H1 (cell line): ENCODE measurements around the gene PEX14. TPM values are rescaled to one million over a fixed set of nuclear protein-coding genes. Genes with fewer than 3 reads are reported as not detected.

ENCODE experiments used
- CTCF ChIA-PET: fragments of 300-600 bp; sonication (Branson Sonifier 250); formaldehyde crosslinking; loops from one replicate; lab custom pipeline; 2021; ENCODE audit not compliant: partially characterized antibody; lab: Charles Lee
- POLR2A ChIA-PET: fragments of 300-600 bp; sonication (Branson Sonifier 250); formaldehyde crosslinking; loops from one replicate; lab custom pipeline; 2021; ENCODE audit warnings: inconsistent platforms; ENCODE audit not compliant: partially characterized antibody; lab: Charles Lee
- DNase-seq, 2 experiments: peaks; one replicate each; pipeline versions ENCODE4 v3.0.0 to v3.0.0-alpha.2; 2010 to 2022; ENCODE audit warnings: low spot score in 2 of 2, low read depth in 1 of 2, mixed read lengths in 1 of 2
- FAIRE-seq: peaks from 2 replicates; lab custom pipeline; 2011; peaks lifted over from hg19 to GRCh38; lab: Jason Lieb, UNC
- H2AFZ ChIP-seq: 2 replicates; pipeline ENCODE4 v1.8.1; 2012; ENCODE audit warnings: low read length, inconsistent platforms
- H2AK5ac ChIP-seq: 2 replicates; pipeline ENCODE4 v1.6.1; 2013; ENCODE audit warnings: low read depth, low read length
- H2BK120ac ChIP-seq: replicated peaks from 2 replicates; pipeline ENCODE3; 2013; ENCODE audit warnings: low read depth, low read length, inconsistent platforms
- H2BK12ac ChIP-seq: 2 replicates; pipeline ENCODE4 v1.6.1; 2013; ENCODE audit warnings: low read depth, low read length
- H2BK15ac ChIP-seq: 2 replicates; pipeline ENCODE4 v1.6.1; 2013; ENCODE audit warnings: low read length
- H2BK20ac ChIP-seq: 2 replicates; pipeline ENCODE4 v1.6.1; 2013; ENCODE audit warnings: low read length
- H2BK5ac ChIP-seq: 2 replicates; pipeline ENCODE4 v1.6.1; 2013; ENCODE audit warnings: low read depth, low read length
- H3K14ac ChIP-seq: 2 replicates; pipeline ENCODE4 v1.6.1; 2013; ENCODE audit warnings: inconsistent platforms; ENCODE audit not compliant: insufficient read length
- H3K18ac ChIP-seq: 2 replicates; pipeline ENCODE4 v1.6.1; 2013; ENCODE audit warnings: low read length; ENCODE audit errors: extremely low read depth
- H3K23ac ChIP-seq: 2 replicates; pipeline ENCODE4 v1.6.1; 2013; ENCODE audit warnings: inconsistent platforms; ENCODE audit not compliant: insufficient read length
- H3K23me2 ChIP-seq: 2 replicates; pipeline ENCODE4 v1.6.1; 2013; ENCODE audit warnings: low read depth, low read length
- H3K27ac ChIP-seq: 2 replicates; pipeline ENCODE4 v1.6.1; 2011; ENCODE audit warnings: low read depth, low read length, inconsistent platforms
- H3K27me3 ChIP-seq, 4 experiments: replicated peaks in 1 of 4; 1 replicate in 1 of 4; 2 replicates in 3 of 4; pipeline versions ENCODE4 v1.6.1 to v1.8.1; 2011 to 2013; ENCODE audit warnings: low read length in 3 of 4, mild to moderate bottlenecking in 3 of 4, inconsistent platforms in 2 of 4, mixed read lengths in 2 of 4, moderate library complexity in 1 of 4; ENCODE audit not compliant: control insufficient read depth in 3 of 4, insufficient read depth in 3 of 4; ENCODE audit errors: extremely low read depth in 1 of 4
- H3K36me3 ChIP-seq, 4 experiments: 2 replicates each; pipeline versions ENCODE4 v1.6.1 to v1.8.1; 2011 to 2013; ENCODE audit warnings: mild to moderate bottlenecking in 4 of 4, low read length in 3 of 4, moderate library complexity in 2 of 4, control low read depth in 1 of 4, inconsistent platforms in 1 of 4; ENCODE audit not compliant: insufficient read depth in 4 of 4, control insufficient read depth in 2 of 4
- H3K4ac ChIP-seq: replicated peaks from 2 replicates; pipeline ENCODE3; 2013; ENCODE audit warnings: low read length, low read depth, mixed read lengths, inconsistent platforms; ENCODE audit not compliant: insufficient read length
- H3K4me1 ChIP-seq, 4 experiments: replicated peaks in 1 of 4; 1 replicate in 1 of 4; 2 replicates in 3 of 4; pipeline versions ENCODE4 v1.6.1 to v1.8.1; 2011 to 2013; ENCODE audit warnings: low read length in 3 of 4, inconsistent platforms in 2 of 4, mixed read lengths in 1 of 4; ENCODE audit not compliant: insufficient read depth in 4 of 4, control insufficient read depth in 3 of 4
- H3K4me2 ChIP-seq, 2 experiments: 2 replicates each; pipeline versions ENCODE4 v1.6.1 to v1.8.1; 2011 to 2013; ENCODE audit warnings: low read depth in 2 of 2, low read length in 2 of 2, control low read depth in 1 of 2, inconsistent platforms in 1 of 2, mild to moderate bottlenecking in 1 of 2; ENCODE audit not compliant: insufficient read depth in 1 of 2
- H3K4me3 ChIP-seq, 4 experiments: fragments of 200-600, 300-600 bp in 1 of 4; sonication (generic), shearing (Covaris generic), sonication (Bioruptor Twin) in 1 of 4; 2 replicates each; pipeline versions ENCODE4 v1.5.1 to v1.8.1; 2011 to 2016; ENCODE audit warnings: low read length in 4 of 4, low read depth in 3 of 4, control low read depth in 2 of 4, inconsistent platforms in 2 of 4, mild to moderate bottlenecking in 2 of 4, mixed read lengths in 1 of 4, moderate library complexity in 1 of 4; ENCODE audit not compliant: insufficient read depth in 2 of 4; ENCODE audit errors: extremely low read depth in 1 of 4
- H3K56ac ChIP-seq: replicated peaks from 2 replicates; pipeline ENCODE3; 2013; ENCODE audit warnings: low read depth, mild to moderate bottlenecking, mixed read lengths, low read length, inconsistent platforms; ENCODE audit not compliant: insufficient read length
- H3K79me1 ChIP-seq: 2 replicates; pipeline ENCODE4 v1.6.1; 2013; ENCODE audit warnings: low read depth, low read length, control low read depth
- H3K79me2 ChIP-seq, 2 experiments: 2 replicates each; pipeline versions ENCODE4 v1.6.1 to v1.8.1; 2012 to 2013; ENCODE audit warnings: low read length in 2 of 2, mild to moderate bottlenecking in 2 of 2, inconsistent platforms in 1 of 2; ENCODE audit not compliant: insufficient read depth in 2 of 2, control insufficient read depth in 1 of 2
- H3K9ac ChIP-seq, 4 experiments: replicated peaks in 1 of 4; 1 replicate in 1 of 4; 2 replicates in 3 of 4; pipeline versions ENCODE4 v1.6.1 to v1.8.1; 2011 to 2013; ENCODE audit warnings: low read depth in 3 of 4, low read length in 3 of 4, control low read depth in 2 of 4, mild to moderate bottlenecking in 2 of 4, moderate library complexity in 2 of 4, inconsistent platforms in 1 of 4; ENCODE audit errors: extremely low read depth in 1 of 4
- H3K9me3 ChIP-seq, 2 experiments: 2 replicates each; pipeline versions ENCODE4 v1.6.1 to v1.8.1; 2012 to 2013; ENCODE audit warnings: mild to moderate bottlenecking in 2 of 2, moderate library complexity in 2 of 2, control low read depth in 1 of 2, inconsistent platforms in 1 of 2, low read depth in 1 of 2, low read length in 1 of 2, mixed read lengths in 1 of 2; ENCODE audit not compliant: insufficient read depth in 2 of 2
- H4K20me1 ChIP-seq, 2 experiments: replicated peaks in 1 of 2; 2 replicates each; pipeline versions ENCODE3 to v1.8.1; 2011 to 2013; ENCODE audit warnings: inconsistent platforms in 2 of 2, low read length in 2 of 2, mild to moderate bottlenecking in 1 of 2; ENCODE audit not compliant: insufficient read depth in 2 of 2, control insufficient read depth in 1 of 2
- H4K5ac ChIP-seq: 2 replicates; pipeline ENCODE4 v1.6.1; 2013; ENCODE audit warnings: low read length, low read depth, mixed read lengths, inconsistent platforms; ENCODE audit not compliant: insufficient read length
- H4K8ac ChIP-seq: 2 replicates; pipeline ENCODE4 v1.8.0; 2013; ENCODE audit warnings: mild to moderate bottlenecking, moderate library complexity, low read length, inconsistent platforms; ENCODE audit not compliant: insufficient read depth; ENCODE audit errors: extremely low read depth
- H4K91ac ChIP-seq: replicated peaks from 2 replicates; pipeline ENCODE3; 2013; ENCODE audit warnings: low read length, mixed read lengths, inconsistent platforms; ENCODE audit not compliant: insufficient read length
- ATF2 ChIP-seq: IDR thresholded peaks from 2 replicates; pipeline ENCODE4 v1.6.1; 2012; ENCODE audit warnings: low read length, inconsistent platforms
- BRCA1 ChIP-seq: IDR thresholded peaks from 2 replicates; pipeline ENCODE4 v1.6.1; 2012; ENCODE audit warnings: low read depth, low read length, improper control_type of control experiment
- USF2 ChIP-seq: IDR thresholded peaks from 2 replicates; pipeline ENCODE4 v1.6.1; 2011; ENCODE audit warnings: low read length, improper control_type of control experiment
- WGBS, 2 experiments: shearing (Covaris generic) in 1 of 2; methylation state at CpG; one replicate each; pipeline versions ENCODE4 v1.1.6 to v1.1.7; 2013 to 2015; ENCODE audit warnings: low lambda C conversion rate in 2 of 2, mixed read lengths in 2 of 2, inconsistent platforms in 1 of 2, low coverage in 1 of 2, missing lambda C conversion rate in 1 of 2; ENCODE audit not compliant: insufficient replicate concordance in 2 of 2, insufficient coverage in 1 of 2, insufficient read length in 1 of 2; ENCODE audit errors: extremely low coverage in 1 of 2, missing lambda C conversion rate in 1 of 2; 5-methylcytosine and 5-hydroxymethylcytosine counted together
- polyA plus RNA-seq, 7 experiments: library from polyadenylated mRNA; depleted of rRNA in 3 of 7; stranded (reverse) in 5 of 7; unstranded in 2 of 7; fragments of >200 nt in 5 of 7; fragments of 200-250 nt in 2 of 7; gene quantifications; 1 replicate in 5 of 7; 2 replicates in 1 of 7; 4 replicates in 1 of 7; pipeline versions ENCODE4 v1.2.1 to v1.2.3, GENCODE V29; 2011 to 2013; ENCODE audit warnings: missing spikeins in 2 of 7, mixed read lengths in 2 of 7
- total RNA-seq: library from RNA; stranded (reverse); fragmentation: NEBNext Ultra II Directional; extraction: Animal tissue kit (Norgen Biotek cat#: 25700); gene quantifications from 2 replicates; pipeline ENCODE4 v1.2.1, GENCODE V29; 2021

The PEX14 gene
- total and polyA plus RNA-seq, 2 of the 8 experiments (the other 6 are each of a cell fraction or from before 2014, with no cell fraction given), result 13.0 to 19.8 TPM

DNA sequence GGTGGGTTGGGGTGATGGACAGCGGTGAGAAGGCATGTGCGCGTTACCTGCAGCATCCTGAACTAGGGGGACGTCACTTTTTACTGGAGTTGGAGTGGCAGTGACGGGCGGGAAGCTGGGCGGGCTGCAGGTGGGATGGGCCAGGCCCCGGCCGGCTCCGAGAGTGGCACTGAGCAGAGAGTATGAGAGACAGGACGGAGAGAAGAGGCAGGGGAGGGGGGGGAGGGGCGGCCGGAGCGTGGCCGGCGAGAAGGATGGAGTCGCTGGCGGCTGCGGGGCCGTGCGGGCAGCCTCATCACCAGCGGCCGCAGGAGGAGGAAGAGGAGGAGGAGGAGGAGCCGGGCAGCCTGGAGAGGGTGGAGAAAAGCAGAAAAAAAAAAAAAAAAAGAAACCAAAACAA, 167.2 kb downstream of the PEX14 start:
- no peak overlapping the region for H3K14ac ChIP-seq
- no peak overlapping the region for H3K27ac ChIP-seq
- no peak overlapping the region for H4K8ac ChIP-seq
- H2BK12ac ChIP-seq, result peak overlapping the region; percentile 0; the same call in 1 of the 2 replicates
- H3K9me3 ChIP-seq, result no peaks in the 10 kb centered on the region
- H3K79me1 ChIP-seq, result no peaks in the 10 kb centered on the region
- no peak overlapping the region for H3K4ac ChIP-seq
- H3K56ac ChIP-seq, result no peak overlapping the region
- H3K4me3 ChIP-seq, result no peak overlapping the region
- H2AK5ac ChIP-seq, result no peak overlapping the region
- H3K4me1 ChIP-seq, result peaks cover 0 to 20% (median 9%) of the 10 kb centered on the region in 4 experiments; a peak in 6 of 7 replicates
- H3K27me3 ChIP-seq, result peaks cover 7 to 33% (median 27%) of the 10 kb centered on the region in 4 experiments
- H2AFZ ChIP-seq, result no peak overlapping the region
- WGBS, 2 experiments, result 91% methylated on average over 3 of the region's 24 CpGs; no CpG with 5 or more reads in 1 of the 2 experiments
- no peak for DNase-seq
- no peaks in the 10 kb centered on the region for H3K79me2 ChIP-seq
- no peak overlapping the region for H3K4me2 ChIP-seq
- H3K36me3 ChIP-seq, result no peaks in the 10 kb centered on the region; a peak in 1 of 8 replicates
- H3K23ac ChIP-seq, result no peak overlapping the region
- H2BK5ac ChIP-seq, result no peak overlapping the region
- peak overlapping the region; percentile 72; the same call in 1 of the 2 replicates for H2BK15ac ChIP-seq
- POLR2A ChIA-PET, result no interaction called here
- no peak overlapping the region for H3K9ac ChIP-seq
- H4K5ac ChIP-seq, result peak overlapping the region; percentile 35
- H2BK120ac ChIP-seq, result no peak overlapping the region
- H4K91ac ChIP-seq, result no peak overlapping the region
- CTCF ChIA-PET, result interaction anchor here (0.5 kb wide), 1 partner anchor 184 kb away, joined by 4 read pairs; no protein-coding TSS in a partner anchor
- no peak for FAIRE-seq
- H3K23me2 ChIP-seq, result peaks cover 6% of the 10 kb centered on the region; the same call in 1 of the 2 replicates
- H3K18ac ChIP-seq, result no peak overlapping the region
- no peak overlapping the region for H2BK20ac ChIP-seq
- peaks cover 0 to 7% of the 10 kb centered on the region in 2 experiments for H4K20me1 ChIP-seq
- TF ChIP-seq BRCA1 (no peak), ATF2 (no peak), USF2 (no peak)
